WTC11 (cell line): ENCODE results near the gene RIN2. TPM values are rescaled to one million over a fixed set of nuclear protein-coding genes. Genes with fewer than 3 reads are reported as not detected.
"Not testable (repeated sequence)": the region's sequence is repeated elsewhere in the genome, so short reads cannot be mapped to it uniquely, and the experiment has no call there.

Experiments
- ATAC-seq: fragments of 200-7000 bp; cut with Tn5 transposase; 2 replicates; pipeline ENCODE4 v1.10.0; 2021; ENCODE audit warnings: mild to moderate bottlenecking, moderate library complexity
- CTCF ChIA-PET: fragments of 300-600 bp; sonication (Branson Sonifier 250); formaldehyde crosslinking; loops from one replicate; lab custom pipeline; 2021; ENCODE audit warnings: antibody characterized with exemption; lab: Charles Lee
- POLR2A ChIA-PET: fragments of 350-600 bp; sonication (Branson Sonifier 250); formaldehyde crosslinking; loops from one replicate; lab custom pipeline; 2021; ENCODE audit warnings: antibody characterized with exemption; lab: Charles Lee
- DNase-seq: peaks from one replicate; pipeline ENCODE4 v3.0.0; 2021; ENCODE audit warnings: low spot score
- H3K27ac Mint-ChIP-seq: 2 replicates; pipeline ENCODE4 v1.8.0; 2021; ENCODE audit warnings: mixed read lengths
- H3K27me3 Mint-ChIP-seq: 2 replicates; pipeline ENCODE4 v1.8.0; 2021; ENCODE audit warnings: low read depth, mild to moderate bottlenecking, moderate library complexity, mixed read lengths
- H3K36me3 Mint-ChIP-seq: 2 replicates; pipeline ENCODE4 v1.8.0; 2021; ENCODE audit warnings: mixed read lengths
- H3K4me1 Mint-ChIP-seq: 2 replicates; pipeline ENCODE4 v1.8.0; 2022; ENCODE audit warnings: mixed read lengths
- H3K4me3 Mint-ChIP-seq: 2 replicates; pipeline ENCODE4 v1.8.0; 2021; ENCODE audit warnings: mild to moderate bottlenecking, moderate library complexity, mixed read lengths
- H3K9me3 Mint-ChIP-seq: 2 replicates; pipeline ENCODE4 v1.8.0; 2021; ENCODE audit warnings: mixed read lengths
- CBFB ChIP-seq: sonication (generic); formaldehyde crosslinking; IDR thresholded peaks from 2 replicates; pipeline ENCODE4 v1.8.1; 2022; ENCODE audit warnings: mild to moderate bottlenecking, low read depth, missing genetic modification reagents
- CDX4 ChIP-seq: fragments of 250-450 bp; sonication (Bioruptor Pico); IDR thresholded peaks from 2 replicates; pipeline ENCODE4 v1.9.0; 2021; ENCODE audit warnings: moderate library complexity, mild to moderate bottlenecking, inconsistent platforms, borderline replicate concordance
- ELF4 ChIP-seq: sonication (generic); formaldehyde crosslinking; IDR thresholded peaks from 2 replicates; pipeline ENCODE4 v1.8.1; 2022; ENCODE audit warnings: low read depth, mild to moderate bottlenecking, moderate library complexity, missing genetic modification reagents
- FOXP1 ChIP-seq: sonication (generic); formaldehyde crosslinking; IDR thresholded peaks from 2 replicates; pipeline ENCODE4 v1.8.0; 2022; ENCODE audit warnings: missing genetic modification reagents, mild to moderate bottlenecking, moderate library complexity, borderline replicate concordance
- GABPB1 ChIP-seq: sonication (generic); formaldehyde crosslinking; IDR thresholded peaks from 2 replicates; pipeline ENCODE4 v1.8.1; 2023; ENCODE audit warnings: mild to moderate bottlenecking, missing genetic modification reagents
- NFATC4 ChIP-seq: fragments of 250-450 bp; sonication (Bioruptor Pico); IDR thresholded peaks from 2 replicates; pipeline ENCODE4 v1.9.0; 2021; ENCODE audit warnings: mild to moderate bottlenecking
- NR2C2 ChIP-seq: sonication (generic); formaldehyde crosslinking; IDR thresholded peaks from 2 replicates; pipeline ENCODE4 v1.8.0; 2022; ENCODE audit warnings: mild to moderate bottlenecking, missing genetic modification reagents
- OVOL2 ChIP-seq: fragments of 250-450 bp; sonication (Bioruptor Pico); IDR thresholded peaks from 2 replicates; pipeline ENCODE4 v1.9.0; 2021; ENCODE audit warnings: mild to moderate bottlenecking, borderline replicate concordance
- PRRX2 ChIP-seq: fragments of 250-450 bp; sonication (Bioruptor Pico); IDR thresholded peaks from 2 replicates; pipeline ENCODE4 v1.8.0; 2021; ENCODE audit warnings: mild to moderate bottlenecking
- SMAD3 ChIP-seq: sonication (generic); formaldehyde crosslinking; IDR thresholded peaks from 2 replicates; pipeline ENCODE4 v1.8.0; 2022; ENCODE audit warnings: missing genetic modification reagents, mild to moderate bottlenecking, borderline replicate concordance
- TCF7 ChIP-seq: sonication (generic); formaldehyde crosslinking; IDR thresholded peaks from 2 replicates; pipeline ENCODE4 v1.8.0; 2022; ENCODE audit warnings: mild to moderate bottlenecking, low read depth, missing genetic modification reagents, moderate library complexity
- TEAD1 ChIP-seq: sonication (generic); formaldehyde crosslinking; IDR thresholded peaks from 2 replicates; pipeline ENCODE4 v1.8.0; 2022; ENCODE audit warnings: mild to moderate bottlenecking, missing genetic modification reagents
- ZMAT4 ChIP-seq: fragments of 250-450 bp; sonication (Bioruptor Pico); IDR thresholded peaks from 2 replicates; pipeline ENCODE4 v1.9.0; 2021; ENCODE audit warnings: mild to moderate bottlenecking
- ZNF263 ChIP-seq: sonication (generic); formaldehyde crosslinking; IDR thresholded peaks from 2 replicates; pipeline ENCODE4 v1.8.1; 2022; ENCODE audit warnings: low read depth, mild to moderate bottlenecking, moderate library complexity, missing genetic modification reagents
- ZNF396 ChIP-seq: fragments of 250-450 bp; sonication (Bioruptor Pico); IDR thresholded peaks from 2 replicates; pipeline ENCODE4 v1.8.0; 2021; ENCODE audit warnings: mild to moderate bottlenecking, moderate library complexity, borderline replicate concordance
- ZNF423 ChIP-seq: fragments of 250-450 bp; sonication (Bioruptor Pico); IDR thresholded peaks from 2 replicates; pipeline ENCODE4 v2.1.2; 2022; ENCODE audit warnings: mild to moderate bottlenecking, moderate library complexity
- total RNA-seq: library from RNA; stranded (reverse); gene quantifications from 3 replicates; pipeline ENCODE4 v1.2.3, GENCODE V29; 2021
- TF ChIP-seq, protein P1 (sequence below): sonication (generic); formaldehyde crosslinking; IDR thresholded peaks from 2 replicates; pipeline ENCODE4 v1.8.1; 2023; ENCODE audit warnings: mild to moderate bottlenecking, missing genetic modification reagents
- TF ChIP-seq, protein P2 (sequence below): sonication (generic); formaldehyde crosslinking; IDR thresholded peaks from 2 replicates; pipeline ENCODE4 v1.8.1; 2022; ENCODE audit warnings: low read depth, mild to moderate bottlenecking, moderate library complexity, missing genetic modification reagents, borderline replicate concordance
- TF ChIP-seq, protein P3 (sequence below): sonication (generic); formaldehyde crosslinking; IDR thresholded peaks from 2 replicates; pipeline ENCODE4 v1.8.1; 2023; ENCODE audit warnings: mild to moderate bottlenecking, missing genetic modification reagents, moderate library complexity
- TF ChIP-seq, protein P4 (sequence below): sonication (generic); formaldehyde crosslinking; conservative IDR thresholded peaks from 2 replicates; pipeline ENCODE4 v1.8.1; 2023; ENCODE audit warnings: mild to moderate bottlenecking, low read depth, missing genetic modification reagents, moderate library complexity
- TF ChIP-seq, protein P5 (sequence below): sonication (generic); formaldehyde crosslinking; IDR thresholded peaks from 2 replicates; pipeline ENCODE4 v1.8.1; 2023; ENCODE audit warnings: mild to moderate bottlenecking, missing genetic modification reagents, moderate library complexity

The RIN2 gene
- total RNA-seq, 1 experiment from 2014 or later: 4.3 TPM

DNA sequence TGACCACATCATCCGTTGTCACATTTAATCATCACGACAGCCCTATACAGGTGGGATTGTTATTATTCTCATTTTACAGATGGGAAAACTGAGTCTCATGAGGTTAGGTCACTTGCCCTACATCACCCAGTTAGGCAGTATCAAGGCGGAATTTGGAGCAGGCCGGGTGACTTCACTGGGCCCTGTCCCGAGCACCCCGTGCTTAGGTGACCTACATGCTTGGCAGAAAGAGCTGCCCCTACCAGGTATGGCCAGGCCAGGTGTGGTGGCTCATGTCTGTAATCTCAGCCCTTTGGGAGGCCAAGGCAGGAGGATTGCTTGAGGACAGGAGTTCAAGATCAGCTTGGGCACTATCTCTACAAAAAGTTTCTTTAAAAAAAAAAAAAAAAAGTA lies 44.0 kb downstream of the RIN2 start (continued):
- no peak for TF ChIP-seq NR2C2 (CRISPR knock-in tag)
- TF ChIP-seq, all 79 proteins: peak for 0

- peak; percentile 100 for ATAC-seq
- Mint-ChIP-seq H3K36me3 (no peaks in the 10 kb centered on the region), H3K27ac (no peak overlapping the region), H3K4me3 (no peak overlapping the region), H3K27me3 (no peaks in the 10 kb centered on the region), H3K9me3 (peaks cover 3% of the 10 kb centered on the region; the same call in 1 of the 2 replicates), H3K4me1 (no peaks in the 10 kb centered on the region; the same call in 1 of the 2 replicates)
- peak; percentile 30 for DNase-seq
- CTCF ChIA-PET: interaction anchor here (0.6 to 2.7 kb wide), 9 partner anchors 13 to 729 kb away, joined by 3 to 7 read pairs (median 5); no protein-coding TSS in a partner anchor
- TF ChIP-seq NFATC4 (CRISPR knock-in tag): no peak
- TF ChIP-seq CDX4 (CRISPR knock-in tag): no peak
- no peak for TF ChIP-seq TCF7 (CRISPR knock-in tag)
- TF ChIP-seq, protein P1, sequence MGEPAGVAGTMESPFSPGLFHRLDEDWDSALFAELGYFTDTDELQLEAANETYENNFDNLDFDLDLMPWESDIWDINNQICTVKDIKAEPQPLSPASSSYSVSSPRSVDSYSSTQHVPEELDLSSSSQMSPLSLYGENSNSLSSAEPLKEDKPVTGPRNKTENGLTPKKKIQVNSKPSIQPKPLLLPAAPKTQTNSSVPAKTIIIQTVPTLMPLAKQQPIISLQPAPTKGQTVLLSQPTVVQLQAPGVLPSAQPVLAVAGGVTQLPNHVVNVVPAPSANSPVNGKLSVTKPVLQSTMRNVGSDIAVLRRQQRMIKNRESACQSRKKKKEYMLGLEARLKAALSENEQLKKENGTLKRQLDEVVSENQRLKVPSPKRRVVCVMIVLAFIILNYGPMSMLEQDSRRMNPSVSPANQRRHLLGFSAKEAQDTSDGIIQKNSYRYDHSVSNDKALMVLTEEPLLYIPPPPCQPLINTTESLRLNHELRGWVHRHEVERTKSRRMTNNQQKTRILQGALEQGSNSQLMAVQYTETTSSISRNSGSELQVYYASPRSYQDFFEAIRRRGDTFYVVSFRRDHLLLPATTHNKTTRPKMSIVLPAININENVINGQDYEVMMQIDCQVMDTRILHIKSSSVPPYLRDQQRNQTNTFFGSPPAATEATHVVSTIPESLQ (CRISPR knock-in tag): no peak
- no peak for TF ChIP-seq SMAD3
- no peak for TF ChIP-seq GABPB1 (CRISPR knock-in tag)
- no peak for TF ChIP-seq TEAD1
- TF ChIP-seq, protein P2, sequence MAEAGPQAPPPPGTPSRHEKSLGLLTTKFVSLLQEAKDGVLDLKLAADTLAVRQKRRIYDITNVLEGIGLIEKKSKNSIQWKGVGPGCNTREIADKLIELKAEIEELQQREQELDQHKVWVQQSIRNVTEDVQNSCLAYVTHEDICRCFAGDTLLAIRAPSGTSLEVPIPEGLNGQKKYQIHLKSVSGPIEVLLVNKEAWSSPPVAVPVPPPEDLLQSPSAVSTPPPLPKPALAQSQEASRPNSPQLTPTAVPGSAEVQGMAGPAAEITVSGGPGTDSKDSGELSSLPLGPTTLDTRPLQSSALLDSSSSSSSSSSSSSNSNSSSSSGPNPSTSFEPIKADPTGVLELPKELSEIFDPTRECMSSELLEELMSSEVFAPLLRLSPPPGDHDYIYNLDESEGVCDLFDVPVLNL: no peak
- TF ChIP-seq ZNF423 (CRISPR knock-in tag): no peak
- no peak for TF ChIP-seq PRRX2
- no peak for TF ChIP-seq FOXP1
- no peak for TF ChIP-seq ZNF396 (CRISPR knock-in tag)
- no peak for TF ChIP-seq OVOL2 (CRISPR knock-in tag)
- POLR2A ChIA-PET: no interaction called here
Measured at GRCh38 chr20:19802492-19803158, 44.6 kb downstream of the RIN2 start.

- POLR2A ChIA-PET, H3K36me3 Mint-ChIP-seq, ATAC-seq, H3K4me3 Mint-ChIP-seq, H3K27me3 Mint-ChIP-seq, DNase-seq, H3K9me3 Mint-ChIP-seq, H3K27ac Mint-ChIP-seq, H3K4me1 Mint-ChIP-seq: not testable (repeated sequence)
- CTCF ChIA-PET: interaction anchor here (0.6 kb wide), 1 partner anchor 752 kb away, joined by 3 read pairs; no protein-coding TSS in a partner anchor
Measured at GRCh38 chr20:19806276-19806675, 48.2 kb downstream of the RIN2 start.

- ATAC-seq (no peak), DNase-seq (no peak)
- no peak overlapping the region for H3K27ac Mint-ChIP-seq
- H3K36me3 Mint-ChIP-seq: no peaks in the 10 kb centered on the region
- POLR2A ChIA-PET: no interaction called here
- no peaks in the 10 kb centered on the region for H3K27me3 Mint-ChIP-seq
- no peak overlapping the region for H3K4me3 Mint-ChIP-seq
- CTCF ChIA-PET: interaction anchor here (0.6 kb wide), 1 partner anchor 752 kb away, joined by 3 read pairs; no protein-coding TSS in a partner anchor
- no peaks in the 10 kb centered on the region; the same call in 1 of the 2 replicates for H3K4me1 Mint-ChIP-seq
- H3K9me3 Mint-ChIP-seq: peaks cover 6% of the 10 kb centered on the region
- no peak for TF ChIP-seq CBFB (CRISPR knock-in tag)
- TF ChIP-seq ELF4 (CRISPR knock-in tag): no peak
- TF ChIP-seq, protein P3, sequence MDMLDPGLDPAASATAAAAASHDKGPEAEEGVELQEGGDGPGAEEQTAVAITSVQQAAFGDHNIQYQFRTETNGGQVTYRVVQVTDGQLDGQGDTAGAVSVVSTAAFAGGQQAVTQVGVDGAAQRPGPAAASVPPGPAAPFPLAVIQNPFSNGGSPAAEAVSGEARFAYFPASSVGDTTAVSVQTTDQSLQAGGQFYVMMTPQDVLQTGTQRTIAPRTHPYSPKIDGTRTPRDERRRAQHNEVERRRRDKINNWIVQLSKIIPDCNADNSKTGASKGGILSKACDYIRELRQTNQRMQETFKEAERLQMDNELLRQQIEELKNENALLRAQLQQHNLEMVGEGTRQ (CRISPR knock-in tag): no peak
- no peak for TF ChIP-seq ZMAT4 (CRISPR knock-in tag)
- TF ChIP-seq ZNF263 (CRISPR knock-in tag): no peak
- TF ChIP-seq, protein P4, sequence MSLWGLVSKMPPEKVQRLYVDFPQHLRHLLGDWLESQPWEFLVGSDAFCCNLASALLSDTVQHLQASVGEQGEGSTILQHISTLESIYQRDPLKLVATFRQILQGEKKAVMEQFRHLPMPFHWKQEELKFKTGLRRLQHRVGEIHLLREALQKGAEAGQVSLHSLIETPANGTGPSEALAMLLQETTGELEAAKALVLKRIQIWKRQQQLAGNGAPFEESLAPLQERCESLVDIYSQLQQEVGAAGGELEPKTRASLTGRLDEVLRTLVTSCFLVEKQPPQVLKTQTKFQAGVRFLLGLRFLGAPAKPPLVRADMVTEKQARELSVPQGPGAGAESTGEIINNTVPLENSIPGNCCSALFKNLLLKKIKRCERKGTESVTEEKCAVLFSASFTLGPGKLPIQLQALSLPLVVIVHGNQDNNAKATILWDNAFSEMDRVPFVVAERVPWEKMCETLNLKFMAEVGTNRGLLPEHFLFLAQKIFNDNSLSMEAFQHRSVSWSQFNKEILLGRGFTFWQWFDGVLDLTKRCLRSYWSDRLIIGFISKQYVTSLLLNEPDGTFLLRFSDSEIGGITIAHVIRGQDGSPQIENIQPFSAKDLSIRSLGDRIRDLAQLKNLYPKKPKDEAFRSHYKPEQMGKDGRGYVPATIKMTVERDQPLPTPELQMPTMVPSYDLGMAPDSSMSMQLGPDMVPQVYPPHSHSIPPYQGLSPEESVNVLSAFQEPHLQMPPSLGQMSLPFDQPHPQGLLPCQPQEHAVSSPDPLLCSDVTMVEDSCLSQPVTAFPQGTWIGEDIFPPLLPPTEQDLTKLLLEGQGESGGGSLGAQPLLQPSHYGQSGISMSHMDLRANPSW (CRISPR knock-in tag): no peak
- TF ChIP-seq, protein P5, sequence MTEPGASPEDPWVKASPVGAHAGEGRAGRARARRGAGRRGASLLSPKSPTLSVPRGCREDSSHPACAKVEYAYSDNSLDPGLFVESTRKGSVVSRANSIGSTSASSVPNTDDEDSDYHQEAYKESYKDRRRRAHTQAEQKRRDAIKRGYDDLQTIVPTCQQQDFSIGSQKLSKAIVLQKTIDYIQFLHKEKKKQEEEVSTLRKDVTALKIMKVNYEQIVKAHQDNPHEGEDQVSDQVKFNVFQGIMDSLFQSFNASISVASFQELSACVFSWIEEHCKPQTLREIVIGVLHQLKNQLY (CRISPR knock-in tag): no peak
Measured at GRCh38 chr20:19806806-19807190, 48.7 kb downstream of the RIN2 start.
